Suprapubic skin (tissue), 4 donors: ENCODE results near the gene ZFP1.

Experiments
- POLR2A ChIP-seq, 2 donors: fragments of 450-650 bp; IDR thresholded peaks; one replicate each; pipeline ENCODE4 v1.6.1; 2017; ENCODE audit warnings: antibody characterized with exemption in 2 of 2, mild to moderate bottlenecking in 2 of 2, moderate library complexity in 2 of 2
- POLR2AphosphoS5 ChIP-seq, 3 donors: sonication (generic); formaldehyde crosslinking; IDR thresholded peaks; one replicate each; pipeline ENCODE4 v1.6.1; 2017; ENCODE audit warnings: antibody characterized with exemption in 3 of 3
- TF ChIP-seq, protein P1 (sequence below), 2 donors: fragments of 200-600 bp in 1 of 2; fragments of 450-650 bp in 1 of 2; sonication (generic) in 1 of 2; IDR thresholded peaks; one replicate each; pipeline ENCODE4 v1.5.1; 2016 to 2019; ENCODE audit warnings: antibody characterized with exemption in 2 of 2, mild to moderate bottlenecking in 1 of 2, moderate library complexity in 1 of 2

DNA sequence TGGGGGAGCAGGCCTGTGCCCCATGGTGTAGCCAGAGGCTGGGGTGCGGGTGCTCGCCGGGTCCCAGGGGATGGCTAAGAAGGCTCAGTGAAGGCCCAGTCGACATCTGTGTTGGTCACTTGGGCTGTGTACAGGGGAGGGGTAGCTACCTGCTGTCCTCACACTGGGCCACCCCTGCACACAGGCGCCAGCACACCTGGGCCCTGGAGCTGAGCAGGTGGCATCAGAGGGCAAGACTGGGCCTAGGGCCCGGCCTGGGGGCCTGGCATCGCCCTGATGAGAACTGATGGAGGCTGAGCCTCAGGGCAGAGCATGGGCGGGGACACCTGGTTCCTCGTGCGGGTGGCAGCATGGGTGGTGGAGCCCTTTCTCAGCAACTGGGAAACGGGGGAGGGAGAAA, 59.5 kb downstream of the ZFP1 start:
- TF ChIP-seq POLR2A (IDR thresholded peaks at IDR 0.05) (no peak), POLR2AphosphoS5 (IDR thresholded peaks at IDR 0.05) (no peak)
- TF ChIP-seq, protein P1, sequence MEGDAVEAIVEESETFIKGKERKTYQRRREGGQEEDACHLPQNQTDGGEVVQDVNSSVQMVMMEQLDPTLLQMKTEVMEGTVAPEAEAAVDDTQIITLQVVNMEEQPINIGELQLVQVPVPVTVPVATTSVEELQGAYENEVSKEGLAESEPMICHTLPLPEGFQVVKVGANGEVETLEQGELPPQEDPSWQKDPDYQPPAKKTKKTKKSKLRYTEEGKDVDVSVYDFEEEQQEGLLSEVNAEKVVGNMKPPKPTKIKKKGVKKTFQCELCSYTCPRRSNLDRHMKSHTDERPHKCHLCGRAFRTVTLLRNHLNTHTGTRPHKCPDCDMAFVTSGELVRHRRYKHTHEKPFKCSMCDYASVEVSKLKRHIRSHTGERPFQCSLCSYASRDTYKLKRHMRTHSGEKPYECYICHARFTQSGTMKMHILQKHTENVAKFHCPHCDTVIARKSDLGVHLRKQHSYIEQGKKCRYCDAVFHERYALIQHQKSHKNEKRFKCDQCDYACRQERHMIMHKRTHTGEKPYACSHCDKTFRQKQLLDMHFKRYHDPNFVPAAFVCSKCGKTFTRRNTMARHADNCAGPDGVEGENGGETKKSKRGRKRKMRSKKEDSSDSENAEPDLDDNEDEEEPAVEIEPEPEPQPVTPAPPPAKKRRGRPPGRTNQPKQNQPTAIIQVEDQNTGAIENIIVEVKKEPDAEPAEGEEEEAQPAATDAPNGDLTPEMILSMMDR (IDR thresholded peaks at IDR 0.05) = no peak
